NCI-H2107 treated with DMSO at 0.1 percent for 48 hours (cell line): ENCODE measurements around the gene VWCE.

Experiments used
- DNase-seq: peaks from one replicate; lab custom pipeline; 2025; ENCODE audit not compliant: unreplicated experiment; lab: John Stamatoyannopoulos, UW

Gene VWCE

GRCh38 chr11:61294717-61295595 lies at the start of gene VWCE:
Gene VWCE, minus strand, starts transcription at chr11:61295316. Its CDS starts 279 bp downstream, at chr11:61295037.
- no peak for DNase-seq

- DNase-seq, result no peak
Measured at GRCh38 chr11:61343792-61344745, 49.0 kb upstream of the VWCE start.

- DNase-seq, result no peak
Measured at GRCh38 chr11:61342207-61342803, 47.2 kb upstream of the VWCE start.

GRCh38 chr11:61341706-61342105 lies 46.6 kb upstream of the VWCE start:
- DNase-seq, result no peak

- no peak for DNase-seq
Measured at GRCh38 chr11:61340979-61341378, 45.9 kb upstream of the VWCE start.

- DNase-seq, result no peak
Measured at GRCh38 chr11:61339490-61339878, 44.4 kb upstream of the VWCE start.

- no peak for DNase-seq
Measured at GRCh38 chr11:61338783-61339489, 43.8 kb upstream of the VWCE start.

- no peak for DNase-seq
Measured at GRCh38 chr11:61337706-61338470, 42.8 kb upstream of the VWCE start.

GRCh38 chr11:61336171-61336935 lies 41.2 kb upstream of the VWCE start:
- DNase-seq, result peak; percentile 41

- no peak for DNase-seq
Measured at GRCh38 chr11:61335355-61335710, 40.2 kb upstream of the VWCE start.

GRCh38 chr11:61334434-61335354 lies 39.6 kb upstream of the VWCE start:
- DNase-seq, result no peak

- no peak for DNase-seq
Measured at GRCh38 chr11:61333550-61334433, 38.7 kb upstream of the VWCE start.

- DNase-seq, result peak; percentile 65
Measured at GRCh38 chr11:61332797-61333549, 37.9 kb upstream of the VWCE start, which contains the start of the genes DDB1 and TKFC. Gene DDB1, minus strand, starts transcription at chr11:61333105. Its CDS starts 137 bp downstream, at chr11:61332968. Gene TKFC, plus strand, starts transcription at chr11:61333228. Its CDS starts 1,501 bp downstream, at chr11:61334729.

GRCh38 chr11:61332281-61332796 lies 37.2 kb upstream of the VWCE start:
- DNase-seq, result no peak

GRCh38 chr11:61331651-61332050 lies 36.5 kb upstream of the VWCE start:
- no peak for DNase-seq

GRCh38 chr11:61329871-61330270 lies 34.8 kb upstream of the VWCE start:
- no peak for DNase-seq
